Measurements from ENCODE around the gene PTPRG. TPM values are rescaled to one million over a fixed set of nuclear protein-coding genes. Genes with fewer than 3 reads are reported as not detected.

PTPRG gene
- total RNA-seq, 1 donor from 2014 or later, result 11.1 TPM

GRCh38 chr3:62211675-62212429 is 650.5 kb downstream of the PTPRG start:
- no peak overlapping the region for H3K4me3 ChIP-seq (ENCODE audit: low read depth, low read length)
- peak; percentile 23 for TF ChIP-seq CTCF (IDR thresholded peaks at IDR 0.05; ENCODE audit: insufficient read depth, low read length, severe bottlenecking)
- FAIRE-seq, result no peak
- H3K27me3 ChIP-seq (ENCODE audit: control insufficient read depth, insufficient read depth, low read length), result no peaks in the 10 kb centered on the region
- H3K36me3 ChIP-seq (ENCODE audit: control insufficient read depth, insufficient read depth, low read length), result no peaks in the 10 kb centered on the region
- no peak for DNase-seq (ENCODE audit: low read depth)

- DNase-seq (ENCODE audit: low read depth), result no peak
- no peak for FAIRE-seq
- no peak for TF ChIP-seq CTCF (IDR thresholded peaks at IDR 0.05; ENCODE audit: insufficient read depth, low read length, severe bottlenecking)
- Histone ChIP-seq H3K4me3 (ENCODE audit: low read depth, low read length) (no peak overlapping the region), H3K27me3 (ENCODE audit: control insufficient read depth, insufficient read depth, low read length) (no peaks in the 10 kb centered on the region), H3K36me3 (ENCODE audit: control insufficient read depth, insufficient read depth, low read length) (no peaks in the 10 kb centered on the region)
Measured at GRCh38 chr3:62214850-62215249, 653.5 kb downstream of the PTPRG start.

GRCh38 chr3:62220616-62221015 is 659.2 kb downstream of the PTPRG start:
- Histone ChIP-seq H3K4me3 (ENCODE audit: low read depth, low read length) (no peak overlapping the region), H3K36me3 (ENCODE audit: control insufficient read depth, insufficient read depth, low read length) (no peaks in the 10 kb centered on the region), H3K27me3 (ENCODE audit: control insufficient read depth, insufficient read depth, low read length) (no peaks in the 10 kb centered on the region)
- no peak for TF ChIP-seq CTCF (IDR thresholded peaks at IDR 0.05; ENCODE audit: insufficient read depth, low read length, severe bottlenecking)
- DNase-seq (ENCODE audit: low read depth), result no peak
- FAIRE-seq, result no peak

- no peak for FAIRE-seq
- Histone ChIP-seq H3K4me3 (ENCODE audit: low read depth, low read length) (no peak overlapping the region), H3K36me3 (ENCODE audit: control insufficient read depth, insufficient read depth, low read length) (no peaks in the 10 kb centered on the region), H3K27me3 (ENCODE audit: control insufficient read depth, insufficient read depth, low read length) (no peaks in the 10 kb centered on the region)
- no peak for TF ChIP-seq CTCF (IDR thresholded peaks at IDR 0.05; ENCODE audit: insufficient read depth, low read length, severe bottlenecking)
- no peak for DNase-seq (ENCODE audit: low read depth)
Measured at GRCh38 chr3:62225051-62225450, 663.7 kb downstream of the PTPRG start.

- no peaks in the 10 kb centered on the region for H3K36me3 ChIP-seq (ENCODE audit: control insufficient read depth, insufficient read depth, low read length)
- FAIRE-seq (peak; percentile 76), DNase-seq (ENCODE audit: low read depth) (no peak)
- H3K27me3 ChIP-seq (ENCODE audit: control insufficient read depth, insufficient read depth, low read length), result no peaks in the 10 kb centered on the region
- no peak overlapping the region for H3K4me3 ChIP-seq (ENCODE audit: low read depth, low read length)
- TF ChIP-seq CTCF (IDR thresholded peaks at IDR 0.05; ENCODE audit: insufficient read depth, low read length, severe bottlenecking), result no peak
Measured at GRCh38 chr3:62226601-62227339, 665.4 kb downstream of the PTPRG start.
